HG02938 (cell line): Measurements from ENCODE around the gene BRAT1.

Source experiments
- ATAC-seq: cut with Tn5 transposase; IDR thresholded peaks from one replicate; pipeline ENCODE4 v1.9.1; 2021; ENCODE audit warnings: mild to moderate bottlenecking, moderate library complexity; ENCODE audit not compliant: unreplicated experiment

The BRAT1 gene

GRCh38 chr7:2500701-2501100, 54.6 kb downstream of the BRAT1 start:
- no peak for ATAC-seq

GRCh38 chr7:2499719-2500430, 55.4 kb downstream of the BRAT1 start:
- ATAC-seq: no peak

GRCh38 chr7:2499181-2499580, 56.1 kb downstream of the BRAT1 start:
- ATAC-seq: no peak

GRCh38 chr7:2498708-2499107, 56.6 kb downstream of the BRAT1 start:
- no peak for ATAC-seq

GRCh38 chr7:2497500-2498336, 57.6 kb downstream of the BRAT1 start:
- ATAC-seq: no peak

GRCh38 chr7:2497065-2497464, 58.3 kb downstream of the BRAT1 start:
- ATAC-seq: no peak

- ATAC-seq: no peak
These were observed 58.9 kb downstream of the BRAT1 start for GRCh38 chr7:2496375-2496774.

GRCh38 chr7:2495418-2496299, 59.7 kb downstream of the BRAT1 start:
- ATAC-seq: no peak

- no peak for ATAC-seq
These were observed 60.9 kb downstream of the BRAT1 start for GRCh38 chr7:2494191-2495130.

GRCh38 chr7:2493205-2494164, 61.8 kb downstream of the BRAT1 start:
- no peak for ATAC-seq

GRCh38 chr7:2492038-2492437, 63.3 kb downstream of the BRAT1 start:
- ATAC-seq: no peak

GRCh38 chr7:2490181-2490651, 65.1 kb downstream of the BRAT1 start:
- no peak for ATAC-seq

GRCh38 chr7:2488681-2489080, 66.6 kb downstream of the BRAT1 start:
- no peak for ATAC-seq

GRCh38 chr7:2488272-2488645, 67.1 kb downstream of the BRAT1 start:
- no peak for ATAC-seq
